ENCODE data around the gene FOXP4. TPM values are rescaled to one million over a fixed set of nuclear protein-coding genes. Genes with fewer than 3 reads are reported as not detected.

The FOXP4 gene
- total and polyA plus RNA-seq, 10 donors: 3.0 to 12.1 (median 6.5) TPM

DNA sequence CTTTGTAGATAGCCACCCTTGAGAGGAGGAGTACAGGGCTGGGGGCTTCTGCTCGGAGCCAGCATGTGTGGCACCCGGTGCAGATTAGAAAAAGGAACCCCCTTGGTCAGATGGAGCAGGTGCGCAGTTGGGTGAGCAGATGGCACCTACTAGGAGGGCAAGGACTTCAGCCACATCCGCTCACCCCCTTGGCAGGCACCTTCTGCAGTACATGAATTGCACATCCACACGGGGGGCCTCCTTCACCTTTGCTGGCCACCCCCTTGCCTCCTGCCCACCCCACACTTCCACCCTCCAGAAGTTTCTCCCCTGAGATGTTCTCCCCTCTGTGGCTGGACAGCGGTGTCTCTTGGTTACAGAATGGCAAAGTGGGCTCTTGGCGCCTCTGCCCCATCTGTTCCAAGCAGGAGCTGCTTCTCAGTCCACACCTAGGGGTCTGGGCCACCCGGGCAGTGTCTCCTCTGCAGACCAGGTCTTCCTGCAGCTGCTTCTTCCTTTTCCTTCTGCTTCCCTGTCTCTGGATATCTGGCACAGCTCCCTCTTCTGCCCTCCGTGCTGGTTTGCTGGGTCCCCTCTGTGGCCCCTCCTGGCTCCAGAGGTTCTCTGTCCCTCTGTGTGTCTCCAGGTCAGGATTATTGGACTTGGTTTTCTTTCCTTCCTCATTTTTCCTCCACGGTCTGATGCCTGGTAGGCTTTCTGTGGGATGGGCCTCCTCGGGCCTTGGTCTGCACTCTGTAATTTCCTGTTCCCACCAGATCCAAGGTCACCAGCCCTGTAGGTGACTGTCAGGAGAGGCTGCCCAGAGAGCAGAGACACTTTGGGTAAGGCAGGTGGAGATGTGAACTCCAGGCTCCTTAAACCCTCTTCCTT, 96.1 kb downstream of the FOXP4 start:
- Histone ChIP-seq H3K27ac (no peak overlapping the region), H3K27me3 (replicated peaks in 1 of 7) (peaks cover 3 to 52% (median 22%) of the 10 kb centered on the region in 7 donors), H3K9me3 (no peaks in the 10 kb centered on the region), H3K4me1 (peaks cover 14 to 35% (median 22%) of the 10 kb centered on the region in 6 donors), H3K4me3 (no peak overlapping the region), H3K36me3 (no peaks in the 10 kb centered on the region)
- WGBS, 5 donors: 60 to 74% (median 68%) methylated on average over 11 of the region's 11 CpGs
- TF ChIP-seq, protein P1, sequence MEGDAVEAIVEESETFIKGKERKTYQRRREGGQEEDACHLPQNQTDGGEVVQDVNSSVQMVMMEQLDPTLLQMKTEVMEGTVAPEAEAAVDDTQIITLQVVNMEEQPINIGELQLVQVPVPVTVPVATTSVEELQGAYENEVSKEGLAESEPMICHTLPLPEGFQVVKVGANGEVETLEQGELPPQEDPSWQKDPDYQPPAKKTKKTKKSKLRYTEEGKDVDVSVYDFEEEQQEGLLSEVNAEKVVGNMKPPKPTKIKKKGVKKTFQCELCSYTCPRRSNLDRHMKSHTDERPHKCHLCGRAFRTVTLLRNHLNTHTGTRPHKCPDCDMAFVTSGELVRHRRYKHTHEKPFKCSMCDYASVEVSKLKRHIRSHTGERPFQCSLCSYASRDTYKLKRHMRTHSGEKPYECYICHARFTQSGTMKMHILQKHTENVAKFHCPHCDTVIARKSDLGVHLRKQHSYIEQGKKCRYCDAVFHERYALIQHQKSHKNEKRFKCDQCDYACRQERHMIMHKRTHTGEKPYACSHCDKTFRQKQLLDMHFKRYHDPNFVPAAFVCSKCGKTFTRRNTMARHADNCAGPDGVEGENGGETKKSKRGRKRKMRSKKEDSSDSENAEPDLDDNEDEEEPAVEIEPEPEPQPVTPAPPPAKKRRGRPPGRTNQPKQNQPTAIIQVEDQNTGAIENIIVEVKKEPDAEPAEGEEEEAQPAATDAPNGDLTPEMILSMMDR (IDR thresholded peaks at IDR 0.05 in 8 of 11, conservative IDR thresholded peaks at IDR 0.05 in 3 of 11): no peak
- TF ChIP-seq POLR2A (IDR thresholded peaks at IDR 0.05) (no peak), POLR2AphosphoS5 (IDR thresholded peaks at IDR 0.05) (no peak)
- intact Hi-C loops (cut with DNase I; ENCODE audit: low total_unique reads): no loop called here
- no peak for DNase-seq

DNA sequence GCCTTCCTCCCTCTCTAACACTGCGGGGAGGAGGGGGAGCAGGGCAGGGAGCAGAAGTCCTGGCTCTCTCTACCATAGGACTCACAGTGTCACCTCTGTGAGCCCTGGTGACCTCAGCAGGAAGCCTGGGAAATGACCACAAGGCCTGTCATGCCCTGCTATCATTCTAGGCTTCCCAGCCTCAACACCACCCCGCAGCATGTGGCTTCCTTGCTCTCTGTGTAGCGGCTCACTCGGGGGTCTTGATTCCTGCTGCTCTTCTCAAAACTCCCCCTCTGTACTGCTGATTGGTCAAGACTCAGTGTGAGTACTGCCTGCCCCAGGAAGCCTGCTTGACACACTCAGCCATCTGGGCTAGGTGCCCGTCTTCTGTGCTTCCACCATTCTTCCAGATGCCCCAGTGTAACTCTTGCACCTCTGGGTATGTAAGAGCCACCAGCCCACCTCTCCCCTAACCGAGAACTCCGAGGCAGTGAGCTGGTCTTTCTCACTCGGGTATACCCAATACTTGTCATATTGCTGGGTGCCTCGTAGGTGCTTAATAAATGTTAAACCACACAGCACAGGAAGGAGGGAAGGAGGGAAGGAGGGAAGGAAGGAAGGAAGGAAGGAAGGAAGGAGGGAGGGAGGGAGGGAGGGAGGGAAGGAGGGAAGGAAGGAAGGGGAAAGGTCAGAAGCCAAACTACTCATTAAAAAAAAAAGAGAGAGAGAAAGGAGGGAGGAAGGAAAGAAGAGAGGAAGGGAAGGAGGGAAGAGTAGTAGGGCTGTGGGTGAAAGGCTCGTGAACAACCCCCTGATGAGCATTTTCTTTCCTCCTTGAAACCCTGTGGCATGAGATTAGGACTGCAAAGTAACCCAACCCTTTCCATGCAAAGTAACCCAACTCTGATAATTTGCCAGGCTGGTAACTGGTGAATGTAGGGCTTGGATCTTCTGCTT, 97.0 kb downstream of the FOXP4 start:
- H3K27ac ChIP-seq: no peak overlapping the region
- H3K36me3 ChIP-seq: no peaks in the 10 kb centered on the region

DNA sequence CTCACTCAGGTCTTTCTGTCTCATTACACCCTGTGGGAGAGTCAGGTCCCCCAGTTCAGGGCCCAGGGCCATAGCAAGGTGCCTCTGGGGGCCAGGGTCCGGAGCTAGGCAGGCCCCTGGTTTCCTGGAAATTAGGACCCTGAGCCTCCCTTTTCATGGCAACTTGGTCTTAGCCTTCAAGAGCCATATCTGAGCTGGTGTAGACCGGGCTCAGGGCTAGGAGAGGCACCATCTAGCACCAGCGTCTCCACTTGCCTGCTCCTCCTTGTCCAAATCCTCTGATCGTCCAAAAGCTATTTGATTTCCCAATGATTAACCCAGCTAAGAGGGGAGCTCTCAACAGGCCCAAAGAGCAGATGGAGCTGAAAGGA, 97.7 kb downstream of the FOXP4 start:
- TF ChIP-seq, protein P1 (IDR thresholded peaks at IDR 0.05 in 8 of 11, conservative IDR thresholded peaks at IDR 0.05 in 3 of 11): no peak
- no peak for TF ChIP-seq POLR2AphosphoS5 (IDR thresholded peaks at IDR 0.05)
- TF ChIP-seq POLR2A (IDR thresholded peaks at IDR 0.05): no peak
- Histone ChIP-seq H3K36me3 (no peaks in the 10 kb centered on the region), H3K4me3 (no peak overlapping the region), H3K27me3 (replicated peaks in 1 of 7) (peaks cover 0 to 46% (median 6%) of the 10 kb centered on the region in 7 donors), H3K4me1 (peaks cover 0 to 19% (median 6%) of the 10 kb centered on the region in 6 donors), H3K27ac (no peak overlapping the region), H3K9me3 (no peaks in the 10 kb centered on the region)
- 70 to 91% (median 80%) methylated on average over 4 of the region's 4 CpGs for WGBS, 5 donors
- DNase-seq: peak; percentile 54
- intact Hi-C loops (cut with DNase I; ENCODE audit: low total_unique reads): no loop called here

More for the DNA sequence above, 97.0 kb downstream of the FOXP4 start:
- TF ChIP-seq POLR2AphosphoS5 (IDR thresholded peaks at IDR 0.05) (no peak), POLR2A (IDR thresholded peaks at IDR 0.05) (no peak)
- TF ChIP-seq, protein P1 (IDR thresholded peaks at IDR 0.05 in 8 of 11, conservative IDR thresholded peaks at IDR 0.05 in 3 of 11): no peak
- H3K9me3 ChIP-seq: no peaks in the 10 kb centered on the region
- intact Hi-C loops (cut with DNase I; ENCODE audit: low total_unique reads): no loop called here
- H3K27me3 ChIP-seq (replicated peaks in 1 of 7): peaks cover 2 to 46% (median 13%) of the 10 kb centered on the region in 7 donors
- WGBS, 5 donors: 52 to 65% (median 55%) methylated on average over 9 to 10 of the region's 10 CpGs
- peaks cover 6 to 26% (median 13%) of the 10 kb centered on the region in 6 donors for H3K4me1 ChIP-seq
- no peak overlapping the region for H3K4me3 ChIP-seq
- no peak for DNase-seq

All from spleen (tissue), 11 donors.